Measurements from ENCODE around the gene FBXL12.

DNA sequence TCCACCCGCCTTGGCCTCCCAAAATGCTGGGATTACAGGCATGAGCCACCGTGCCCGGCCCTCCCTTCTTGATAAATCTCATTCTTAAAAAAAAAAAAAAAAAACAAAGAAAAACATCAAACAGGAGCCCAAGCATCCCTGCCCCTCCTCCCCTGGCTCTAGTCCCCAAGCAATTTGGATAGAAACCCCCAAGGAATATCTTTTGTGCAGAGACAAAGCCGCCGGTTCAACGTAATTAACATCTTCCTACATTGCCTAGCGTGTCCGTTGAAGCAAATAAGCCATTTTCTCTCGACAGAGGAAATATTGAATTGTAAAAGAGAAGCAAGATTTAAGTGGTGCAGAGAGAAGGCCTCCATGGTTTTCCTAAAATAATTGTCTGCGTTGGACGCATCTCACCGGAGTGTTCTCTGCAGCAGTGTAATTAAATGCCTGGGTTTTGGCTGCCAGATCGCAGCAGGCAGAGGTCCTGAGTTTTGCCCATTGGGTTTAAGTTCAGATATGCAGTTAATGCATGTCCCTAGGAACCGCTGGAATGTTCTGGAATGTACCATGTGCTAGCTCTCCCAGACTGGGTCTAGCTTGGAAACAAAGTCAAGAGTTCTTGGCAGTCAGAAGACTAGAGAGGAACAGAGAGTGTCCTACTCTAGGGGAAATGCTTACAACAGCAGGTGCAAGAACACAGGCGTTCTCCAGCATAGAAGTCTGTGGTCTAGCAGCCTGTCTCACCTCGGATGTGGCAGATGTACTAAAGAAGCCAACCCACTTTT lies 47.0 kb upstream of the FBXL12 start:
- TF ChIP-seq, protein P1, sequence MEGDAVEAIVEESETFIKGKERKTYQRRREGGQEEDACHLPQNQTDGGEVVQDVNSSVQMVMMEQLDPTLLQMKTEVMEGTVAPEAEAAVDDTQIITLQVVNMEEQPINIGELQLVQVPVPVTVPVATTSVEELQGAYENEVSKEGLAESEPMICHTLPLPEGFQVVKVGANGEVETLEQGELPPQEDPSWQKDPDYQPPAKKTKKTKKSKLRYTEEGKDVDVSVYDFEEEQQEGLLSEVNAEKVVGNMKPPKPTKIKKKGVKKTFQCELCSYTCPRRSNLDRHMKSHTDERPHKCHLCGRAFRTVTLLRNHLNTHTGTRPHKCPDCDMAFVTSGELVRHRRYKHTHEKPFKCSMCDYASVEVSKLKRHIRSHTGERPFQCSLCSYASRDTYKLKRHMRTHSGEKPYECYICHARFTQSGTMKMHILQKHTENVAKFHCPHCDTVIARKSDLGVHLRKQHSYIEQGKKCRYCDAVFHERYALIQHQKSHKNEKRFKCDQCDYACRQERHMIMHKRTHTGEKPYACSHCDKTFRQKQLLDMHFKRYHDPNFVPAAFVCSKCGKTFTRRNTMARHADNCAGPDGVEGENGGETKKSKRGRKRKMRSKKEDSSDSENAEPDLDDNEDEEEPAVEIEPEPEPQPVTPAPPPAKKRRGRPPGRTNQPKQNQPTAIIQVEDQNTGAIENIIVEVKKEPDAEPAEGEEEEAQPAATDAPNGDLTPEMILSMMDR (IDR thresholded peaks at IDR 0.05): no peak
- TF ChIP-seq POLR2A (IDR thresholded peaks at IDR 0.05): no peak
- TF ChIP-seq EP300 (IDR thresholded peaks at IDR 0.05): no peak

Data from upper lobe of left lung (tissue), 4 donors.